PFSK-1 (cell line): ENCODE measurements around the gene TECR.

Source experiments
- POLR2AphosphoS5 ChIP-seq: IDR thresholded peaks from 2 replicates; pipeline ENCODE4 v1.6.1; 2012; ENCODE audit warnings: low read depth, mild to moderate bottlenecking, control low read depth, low read length, moderate library complexity
- SIN3A ChIP-seq: IDR thresholded peaks from 2 replicates; pipeline ENCODE4 v1.6.1; 2012; ENCODE audit warnings: mild to moderate bottlenecking, low read length, moderate library complexity, borderline replicate concordance; ENCODE audit not compliant: insufficient read depth
- TF ChIP-seq, protein P1 (sequence below), 2 experiments: IDR thresholded peaks; 2 replicates each; pipeline versions ENCODE4 v1.6.1 to v1.8.0; 2011 to 2012; ENCODE audit warnings: low read depth in 2 of 2, low read length in 2 of 2, control low read depth in 1 of 2, inconsistent platforms in 1 of 2, mild to moderate bottlenecking in 1 of 2, moderate library complexity in 1 of 2; ENCODE audit not compliant: insufficient read depth in 1 of 2

DNA sequence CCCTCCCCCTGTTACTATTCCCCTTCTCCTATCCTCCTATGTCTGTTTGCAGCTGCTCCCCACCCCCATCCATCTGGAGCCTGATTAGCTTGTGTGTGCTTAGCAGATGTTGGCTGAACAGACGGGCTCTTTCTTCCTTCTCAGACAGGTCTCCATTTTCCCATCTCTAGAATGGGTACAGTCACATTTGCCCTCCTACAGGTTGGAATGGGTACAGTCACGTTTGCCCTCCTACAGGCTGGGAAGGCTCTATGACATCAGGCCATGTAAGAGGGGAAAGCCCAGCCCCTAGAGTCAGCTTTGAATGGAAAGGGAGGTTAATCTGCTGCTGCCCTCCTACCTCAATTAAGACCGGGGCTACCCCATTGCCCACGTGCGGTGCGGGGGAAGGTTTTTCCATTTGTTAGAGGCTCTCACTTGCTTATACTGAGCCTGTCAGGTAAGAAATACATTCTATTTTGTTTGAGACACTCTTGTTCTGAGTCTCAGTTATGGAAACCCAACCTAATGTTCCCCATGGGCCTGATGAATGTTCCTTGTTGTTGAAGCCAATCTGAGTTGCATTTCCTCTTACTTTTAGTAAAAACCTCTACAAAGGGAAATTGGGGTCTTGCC is 51.3 kb downstream of the TECR start:
- TF ChIP-seq POLR2AphosphoS5 (no peak), SIN3A (no peak)
- TF ChIP-seq, protein P1, sequence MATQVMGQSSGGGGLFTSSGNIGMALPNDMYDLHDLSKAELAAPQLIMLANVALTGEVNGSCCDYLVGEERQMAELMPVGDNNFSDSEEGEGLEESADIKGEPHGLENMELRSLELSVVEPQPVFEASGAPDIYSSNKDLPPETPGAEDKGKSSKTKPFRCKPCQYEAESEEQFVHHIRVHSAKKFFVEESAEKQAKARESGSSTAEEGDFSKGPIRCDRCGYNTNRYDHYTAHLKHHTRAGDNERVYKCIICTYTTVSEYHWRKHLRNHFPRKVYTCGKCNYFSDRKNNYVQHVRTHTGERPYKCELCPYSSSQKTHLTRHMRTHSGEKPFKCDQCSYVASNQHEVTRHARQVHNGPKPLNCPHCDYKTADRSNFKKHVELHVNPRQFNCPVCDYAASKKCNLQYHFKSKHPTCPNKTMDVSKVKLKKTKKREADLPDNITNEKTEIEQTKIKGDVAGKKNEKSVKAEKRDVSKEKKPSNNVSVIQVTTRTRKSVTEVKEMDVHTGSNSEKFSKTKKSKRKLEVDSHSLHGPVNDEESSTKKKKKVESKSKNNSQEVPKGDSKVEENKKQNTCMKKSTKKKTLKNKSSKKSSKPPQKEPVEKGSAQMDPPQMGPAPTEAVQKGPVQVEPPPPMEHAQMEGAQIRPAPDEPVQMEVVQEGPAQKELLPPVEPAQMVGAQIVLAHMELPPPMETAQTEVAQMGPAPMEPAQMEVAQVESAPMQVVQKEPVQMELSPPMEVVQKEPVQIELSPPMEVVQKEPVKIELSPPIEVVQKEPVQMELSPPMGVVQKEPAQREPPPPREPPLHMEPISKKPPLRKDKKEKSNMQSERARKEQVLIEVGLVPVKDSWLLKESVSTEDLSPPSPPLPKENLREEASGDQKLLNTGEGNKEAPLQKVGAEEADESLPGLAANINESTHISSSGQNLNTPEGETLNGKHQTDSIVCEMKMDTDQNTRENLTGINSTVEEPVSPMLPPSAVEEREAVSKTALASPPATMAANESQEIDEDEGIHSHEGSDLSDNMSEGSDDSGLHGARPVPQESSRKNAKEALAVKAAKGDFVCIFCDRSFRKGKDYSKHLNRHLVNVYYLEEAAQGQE (IDR thresholded peaks at IDR 0.05; ENCODE audit: insufficient read depth in 1 of 2, low read depth in 2 of 2, low read length in 2 of 2) = no peak
